Neutrophil (primary cell): ENCODE measurements around the gene NAB2.
A peak's percentile ranks its signal among the peaks of the same experiment; 100 is the strongest.

Experiments used
- H3K27ac ChIP-seq: fragments of 200-600 bp; sonication (generic); 2 replicates; pipeline ENCODE4 v1.5.1; 2016; ENCODE audit warnings: mild to moderate bottlenecking, moderate library complexity
- H3K27me3 ChIP-seq: fragments of 200-600 bp; sonication (generic); 2 replicates; pipeline ENCODE4 v1.6.0; 2016; ENCODE audit warnings: mild to moderate bottlenecking
- H3K36me3 ChIP-seq: fragments of 200-600 bp; sonication (generic); 2 replicates; pipeline ENCODE4 v1.5.1; 2017
- H3K4me1 ChIP-seq, 2 experiments: fragments of 200-600 bp in 1 of 2; sonication (generic) in 1 of 2; 1 replicate in 1 of 2; 2 replicates in 1 of 2; pipeline versions ENCODE4 v1.5.1 to v1.6.1; 2013 to 2016; ENCODE audit warnings: low read depth in 1 of 2, low read length in 1 of 2, mild to moderate bottlenecking in 1 of 2, moderate library complexity in 1 of 2; ENCODE audit not compliant: control insufficient read depth in 1 of 2, insufficient read depth in 1 of 2
- H3K4me3 ChIP-seq, 2 experiments: fragments of 200-600 bp in 1 of 2; sonication (generic) in 1 of 2; 1 replicate in 1 of 2; 2 replicates in 1 of 2; pipeline ENCODE4 v1.5.1; 2013 to 2016; ENCODE audit warnings: low read depth in 1 of 2, low read length in 1 of 2, mild to moderate bottlenecking in 1 of 2, moderate library complexity in 1 of 2
- H3K9me3 ChIP-seq: fragments of 200-600 bp; sonication (generic); 2 replicates; pipeline ENCODE4 v1.5.1; 2016
- TF ChIP-seq, protein P1 (sequence below): fragments of 200-600 bp; sonication (generic); IDR thresholded peaks from 2 replicates; pipeline ENCODE4 v1.5.1; 2016; ENCODE audit warnings: antibody characterized with exemption

NAB2 gene

DNA sequence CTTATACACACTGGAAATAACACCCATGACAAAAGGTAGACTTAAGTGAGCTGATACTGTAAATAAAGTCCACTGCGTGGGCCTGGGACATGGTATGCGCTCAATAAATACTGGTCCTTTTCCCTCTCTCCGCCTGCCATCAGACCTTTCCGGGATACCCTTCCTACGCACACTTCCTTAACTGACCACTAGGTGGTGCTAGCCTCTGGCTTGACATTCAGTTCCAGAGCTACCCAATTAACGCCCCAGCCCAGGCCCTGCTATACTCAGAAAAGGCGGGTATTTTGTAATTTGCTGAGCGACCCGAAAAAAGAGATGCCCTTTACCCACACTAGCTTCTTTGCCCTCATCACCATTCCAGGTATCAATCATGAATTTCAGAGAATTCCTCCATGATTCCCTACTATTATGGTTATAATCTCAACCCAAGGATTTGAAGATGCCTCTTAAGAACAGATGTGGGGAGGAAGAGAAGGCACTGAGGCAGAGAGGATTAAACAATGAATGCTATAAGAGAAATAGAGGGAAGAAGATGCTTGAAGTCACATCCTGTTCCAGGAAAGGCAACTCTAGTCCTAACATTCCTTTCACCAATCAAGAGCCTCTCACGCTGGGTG, 35.5 kb downstream of the NAB2 start:
- Histone ChIP-seq H3K9me3 (no peaks in the 10 kb centered on the region), H3K27ac (no peak overlapping the region), H3K4me1 (peaks cover 2 to 13% of the 10 kb centered on the region in 2 experiments), H3K27me3 (peaks cover 73% of the 10 kb centered on the region), H3K36me3 (no peaks in the 10 kb centered on the region), H3K4me3 (no peak overlapping the region)
- TF ChIP-seq, protein P1, sequence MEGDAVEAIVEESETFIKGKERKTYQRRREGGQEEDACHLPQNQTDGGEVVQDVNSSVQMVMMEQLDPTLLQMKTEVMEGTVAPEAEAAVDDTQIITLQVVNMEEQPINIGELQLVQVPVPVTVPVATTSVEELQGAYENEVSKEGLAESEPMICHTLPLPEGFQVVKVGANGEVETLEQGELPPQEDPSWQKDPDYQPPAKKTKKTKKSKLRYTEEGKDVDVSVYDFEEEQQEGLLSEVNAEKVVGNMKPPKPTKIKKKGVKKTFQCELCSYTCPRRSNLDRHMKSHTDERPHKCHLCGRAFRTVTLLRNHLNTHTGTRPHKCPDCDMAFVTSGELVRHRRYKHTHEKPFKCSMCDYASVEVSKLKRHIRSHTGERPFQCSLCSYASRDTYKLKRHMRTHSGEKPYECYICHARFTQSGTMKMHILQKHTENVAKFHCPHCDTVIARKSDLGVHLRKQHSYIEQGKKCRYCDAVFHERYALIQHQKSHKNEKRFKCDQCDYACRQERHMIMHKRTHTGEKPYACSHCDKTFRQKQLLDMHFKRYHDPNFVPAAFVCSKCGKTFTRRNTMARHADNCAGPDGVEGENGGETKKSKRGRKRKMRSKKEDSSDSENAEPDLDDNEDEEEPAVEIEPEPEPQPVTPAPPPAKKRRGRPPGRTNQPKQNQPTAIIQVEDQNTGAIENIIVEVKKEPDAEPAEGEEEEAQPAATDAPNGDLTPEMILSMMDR, result peak; percentile 90

DNA sequence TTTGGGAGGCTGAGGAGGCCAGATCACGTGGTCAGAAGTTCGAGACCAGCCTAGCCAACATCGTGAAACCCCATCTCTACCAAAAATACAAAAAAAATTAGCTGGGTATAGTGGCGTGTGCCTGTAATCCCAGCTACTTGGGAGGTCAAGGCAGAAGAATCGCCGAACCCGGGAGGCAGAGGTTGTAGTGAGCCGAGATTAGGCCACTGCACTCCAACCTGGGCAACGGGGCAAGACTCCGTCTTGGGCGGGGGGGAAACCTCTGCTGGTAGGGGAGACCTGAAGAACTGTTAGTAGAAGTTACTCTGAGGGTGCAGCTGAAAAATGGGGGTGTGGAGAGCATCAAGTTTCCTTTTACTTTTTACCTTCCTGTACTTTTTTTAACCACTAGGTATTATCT, 37.1 kb downstream of the NAB2 start:
- TF ChIP-seq, protein P1, result no peak

DNA sequence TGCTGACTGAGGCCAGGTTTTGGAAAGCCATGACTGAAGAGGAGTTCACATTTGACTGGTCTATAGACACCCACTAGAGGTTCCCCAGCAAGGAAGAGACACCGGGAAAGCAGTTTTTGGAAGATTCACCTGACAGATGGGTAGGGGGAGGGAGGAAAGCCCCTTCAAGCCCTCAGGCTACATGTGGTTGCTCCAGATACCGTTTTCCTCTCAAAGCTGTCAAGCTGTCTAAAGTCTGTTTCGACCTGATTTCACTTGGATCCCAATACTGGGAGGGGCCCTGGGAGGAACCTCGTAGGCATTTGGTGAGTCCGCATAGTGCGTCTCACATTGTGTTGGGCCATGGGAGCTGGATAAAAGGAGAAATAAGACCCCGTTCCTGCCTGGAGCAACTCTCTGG, 37.6 kb downstream of the NAB2 start:
- TF ChIP-seq, protein P1, result no peak
- peaks cover 95% of the 10 kb centered on the region for H3K27me3 ChIP-seq
- H3K4me3 ChIP-seq, result no peak overlapping the region
- H3K4me1 ChIP-seq, result peaks cover 2 to 13% of the 10 kb centered on the region in 2 experiments
- no peaks in the 10 kb centered on the region for H3K36me3 ChIP-seq
- H3K27ac ChIP-seq, result no peak overlapping the region
- no peaks in the 10 kb centered on the region for H3K9me3 ChIP-seq

More for the DNA sequence above, 37.1 kb downstream of the NAB2 start:
- Histone ChIP-seq H3K4me3 (no peak overlapping the region), H3K27ac (no peak overlapping the region), H3K36me3 (no peaks in the 10 kb centered on the region), H3K27me3 (peaks cover 90% of the 10 kb centered on the region), H3K9me3 (no peaks in the 10 kb centered on the region), H3K4me1 (peaks cover 2 to 13% of the 10 kb centered on the region in 2 experiments)

DNA sequence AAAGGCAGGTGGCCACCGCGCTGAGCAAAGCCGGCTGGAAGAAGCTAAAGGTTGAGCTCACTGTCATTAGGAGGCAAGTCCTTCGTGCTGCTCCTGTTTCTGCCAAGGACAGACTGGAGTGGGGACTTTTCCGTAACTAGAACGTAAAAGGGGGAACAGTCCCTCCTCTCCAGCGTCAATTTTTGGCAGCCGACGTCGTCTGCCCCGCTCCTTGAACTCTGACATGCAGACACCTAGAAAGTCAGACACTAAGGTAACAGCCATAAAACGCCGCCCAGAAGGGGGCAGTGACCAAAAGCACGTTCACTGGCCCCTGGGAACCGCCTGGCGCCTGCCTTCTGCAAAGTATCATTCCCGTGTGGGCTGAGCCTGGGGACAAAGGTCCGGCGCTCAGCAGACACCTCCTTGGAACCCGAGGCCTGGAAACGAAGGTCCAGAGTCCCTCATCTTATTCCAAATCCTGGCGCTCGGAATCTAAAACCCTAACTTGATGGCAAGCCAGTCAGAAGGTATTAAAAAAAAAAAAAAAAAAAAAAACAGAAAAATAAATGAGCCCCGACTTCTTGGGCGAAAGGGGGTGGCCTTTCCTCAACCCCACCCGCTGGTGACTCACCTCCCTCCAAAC, 38.3 kb downstream of the NAB2 start:
- peaks cover 100% of the 10 kb centered on the region for H3K27me3 ChIP-seq
- no peaks in the 10 kb centered on the region for H3K9me3 ChIP-seq
- peaks cover 2 to 13% of the 10 kb centered on the region in 2 experiments for H3K4me1 ChIP-seq
- no peak overlapping the region for H3K27ac ChIP-seq
- peak overlapping the region in 1 of 2 experiments; percentile 55 for H3K4me3 ChIP-seq
- TF ChIP-seq, protein P1, result no peak
- no peaks in the 10 kb centered on the region for H3K36me3 ChIP-seq

DNA sequence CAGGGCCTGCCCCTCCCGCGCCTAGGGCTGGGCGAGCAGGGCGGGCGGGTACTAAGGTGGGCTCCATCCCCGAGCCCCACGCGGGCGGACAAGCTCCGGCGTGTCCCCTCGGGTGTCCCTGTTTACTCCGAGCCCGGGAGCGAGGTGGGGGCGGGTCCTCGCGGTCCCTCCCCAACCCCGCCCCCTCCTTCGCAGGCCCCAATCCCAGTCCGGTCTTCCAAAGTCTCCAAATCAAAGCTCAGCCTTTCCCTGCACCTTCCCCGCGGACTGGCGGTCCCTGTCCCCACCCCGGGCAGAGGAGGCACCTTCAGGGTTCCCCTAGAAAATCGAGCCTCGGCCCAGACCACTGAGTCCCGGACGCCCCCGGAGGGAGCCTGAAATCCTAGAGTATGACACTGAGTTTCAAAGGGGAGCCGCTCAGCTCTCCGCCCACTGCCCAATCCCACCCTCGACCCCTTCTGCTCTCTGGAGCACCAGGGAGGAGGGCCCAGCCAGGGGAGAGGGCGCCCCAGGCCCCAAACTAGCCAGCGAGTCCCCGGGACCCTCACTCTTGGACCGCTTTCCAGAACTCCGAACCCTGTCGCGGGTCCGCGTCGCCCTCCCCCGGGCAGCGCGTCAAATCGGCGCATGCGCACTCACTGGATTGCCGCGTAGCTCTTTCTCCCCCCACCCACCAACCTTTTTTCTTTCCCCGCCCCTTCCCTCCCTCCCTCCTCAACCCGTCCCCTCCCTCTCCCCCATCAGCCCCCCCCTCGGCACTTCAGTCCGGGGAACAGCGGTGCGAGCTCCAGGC, 39.0 kb downstream of the NAB2 start, which contains the start of gene LRP1:
LRP1 (plus strand) TSS at position 758 of the 793 bp plus-strand sequence. CDS start 482 bp downstream, outside the sequence.
- Histone ChIP-seq H3K36me3 (no peaks in the 10 kb centered on the region), H3K27me3 (peaks cover 100% of the 10 kb centered on the region), H3K9me3 (no peaks in the 10 kb centered on the region), H3K27ac (no peak within 1 kb of the TSS), H3K4me3 (peak within 1 kb of the TSS; percentile 47 to 55), H3K4me1 (peaks cover 2 to 13% of the 10 kb centered on the region in 2 experiments)
- TF ChIP-seq, protein P1, result no peak
